ENCODE data around the gene HOXA11. TPM values are rescaled to one million over a fixed set of nuclear protein-coding genes. Genes with fewer than 3 reads are reported as not detected.

HOXA11 gene
- polyA plus RNA-seq, 1 experiment: 34.0 TPM

DNA sequence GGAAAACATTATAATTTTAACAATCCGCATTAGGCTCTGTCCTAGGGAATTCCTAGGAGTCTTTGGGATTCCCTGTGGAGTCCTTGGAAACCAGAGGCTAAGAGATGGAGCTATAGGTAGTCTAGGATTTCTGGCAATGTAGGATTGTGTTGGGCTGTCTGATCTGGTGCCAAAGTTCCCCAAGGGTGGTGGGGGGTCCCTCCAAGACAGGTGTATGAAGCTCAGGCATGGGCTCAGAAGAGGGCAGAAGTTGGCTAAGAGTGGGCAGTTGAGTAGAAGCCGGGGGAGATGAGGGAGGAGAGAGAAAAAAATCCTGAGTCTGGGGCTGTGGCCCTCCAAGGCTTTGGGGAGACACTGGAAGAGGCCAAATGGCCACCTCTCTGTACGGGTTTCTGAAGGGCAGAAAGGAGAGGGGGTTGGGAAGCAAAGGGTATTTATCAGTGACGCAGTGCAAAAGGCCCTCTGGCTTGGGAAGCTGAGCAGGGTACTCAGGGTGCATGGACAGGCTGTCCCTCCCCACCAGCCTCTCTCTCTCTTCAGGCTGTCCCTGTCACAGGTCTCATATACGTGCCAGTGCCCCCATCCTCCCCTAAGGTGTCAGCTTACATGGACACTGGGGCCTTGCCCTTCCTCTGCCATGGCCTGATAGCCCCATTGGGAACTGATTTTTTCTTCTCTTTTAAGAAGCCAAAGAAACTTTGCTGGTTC lies 38.4 kb downstream of the HOXA11 start:
- POLR2A ChIA-PET: no interaction called here
- peaks cover 1% of the 10 kb centered on the region; the same call in 1 of the 2 replicates for H3K36me3 ChIP-seq (ENCODE audit: control insufficient read depth, insufficient read depth, low read length)
- DNase-seq (ENCODE audit: low read depth): no peak
- CTCF ChIA-PET: interaction anchor here (0.8 to 3.2 kb wide), 4 partner anchors 14 to 751 kb away, joined by 3 to 10 read pairs (median 3); no protein-coding TSS in a partner anchor
- H3K27me3 ChIP-seq (ENCODE audit: control insufficient read depth, insufficient read depth, low read length): no peaks in the 10 kb centered on the region
- TF ChIP-seq, protein P1, sequence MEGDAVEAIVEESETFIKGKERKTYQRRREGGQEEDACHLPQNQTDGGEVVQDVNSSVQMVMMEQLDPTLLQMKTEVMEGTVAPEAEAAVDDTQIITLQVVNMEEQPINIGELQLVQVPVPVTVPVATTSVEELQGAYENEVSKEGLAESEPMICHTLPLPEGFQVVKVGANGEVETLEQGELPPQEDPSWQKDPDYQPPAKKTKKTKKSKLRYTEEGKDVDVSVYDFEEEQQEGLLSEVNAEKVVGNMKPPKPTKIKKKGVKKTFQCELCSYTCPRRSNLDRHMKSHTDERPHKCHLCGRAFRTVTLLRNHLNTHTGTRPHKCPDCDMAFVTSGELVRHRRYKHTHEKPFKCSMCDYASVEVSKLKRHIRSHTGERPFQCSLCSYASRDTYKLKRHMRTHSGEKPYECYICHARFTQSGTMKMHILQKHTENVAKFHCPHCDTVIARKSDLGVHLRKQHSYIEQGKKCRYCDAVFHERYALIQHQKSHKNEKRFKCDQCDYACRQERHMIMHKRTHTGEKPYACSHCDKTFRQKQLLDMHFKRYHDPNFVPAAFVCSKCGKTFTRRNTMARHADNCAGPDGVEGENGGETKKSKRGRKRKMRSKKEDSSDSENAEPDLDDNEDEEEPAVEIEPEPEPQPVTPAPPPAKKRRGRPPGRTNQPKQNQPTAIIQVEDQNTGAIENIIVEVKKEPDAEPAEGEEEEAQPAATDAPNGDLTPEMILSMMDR (IDR thresholded peaks at IDR 0.05; ENCODE audit: insufficient read depth, low read depth, low read length): no peak
- no peak overlapping the region for H3K4me3 ChIP-seq (ENCODE audit: low read depth, low read length)

DNA sequence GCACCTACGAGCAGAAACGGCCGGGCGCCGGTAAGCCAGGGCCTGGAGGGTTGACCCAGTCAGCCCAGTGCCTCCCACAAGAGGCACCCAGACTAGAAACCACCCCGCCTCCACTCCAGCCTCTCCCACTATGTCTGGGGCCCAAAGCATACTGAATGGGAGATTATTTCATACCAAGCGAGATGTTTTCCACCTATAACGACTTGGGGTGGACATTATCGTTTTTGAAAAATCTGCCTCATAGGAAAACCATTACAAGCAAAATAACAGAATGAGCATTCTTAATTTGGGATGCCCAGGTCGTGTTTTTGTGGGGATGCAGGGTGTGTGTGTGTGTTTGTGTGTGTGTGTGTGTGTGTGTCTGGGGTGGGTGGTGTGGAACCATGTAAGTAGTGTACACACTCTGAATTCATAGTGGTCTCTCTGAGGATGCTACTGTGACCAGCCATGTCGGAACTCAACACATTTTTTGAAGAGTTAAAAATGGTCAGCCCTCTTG lies 39.1 kb downstream of the HOXA11 start:
- no peak overlapping the region for H3K4me3 ChIP-seq (ENCODE audit: low read depth, low read length)
- peaks cover 1% of the 10 kb centered on the region; the same call in 1 of the 2 replicates for H3K36me3 ChIP-seq (ENCODE audit: control insufficient read depth, insufficient read depth, low read length)
- TF ChIP-seq, protein P1 (IDR thresholded peaks at IDR 0.05; ENCODE audit: insufficient read depth, low read depth, low read length): no peak
- DNase-seq (ENCODE audit: low read depth): no peak
- POLR2A ChIA-PET: no interaction called here
- H3K27me3 ChIP-seq (ENCODE audit: control insufficient read depth, insufficient read depth, low read length): no peaks in the 10 kb centered on the region
- CTCF ChIA-PET: interaction anchor here (0.8 to 3.4 kb wide), 6 partner anchors 15 to 750 kb away, joined by 3 to 43 read pairs (median 6); no protein-coding TSS in a partner anchor

DNA sequence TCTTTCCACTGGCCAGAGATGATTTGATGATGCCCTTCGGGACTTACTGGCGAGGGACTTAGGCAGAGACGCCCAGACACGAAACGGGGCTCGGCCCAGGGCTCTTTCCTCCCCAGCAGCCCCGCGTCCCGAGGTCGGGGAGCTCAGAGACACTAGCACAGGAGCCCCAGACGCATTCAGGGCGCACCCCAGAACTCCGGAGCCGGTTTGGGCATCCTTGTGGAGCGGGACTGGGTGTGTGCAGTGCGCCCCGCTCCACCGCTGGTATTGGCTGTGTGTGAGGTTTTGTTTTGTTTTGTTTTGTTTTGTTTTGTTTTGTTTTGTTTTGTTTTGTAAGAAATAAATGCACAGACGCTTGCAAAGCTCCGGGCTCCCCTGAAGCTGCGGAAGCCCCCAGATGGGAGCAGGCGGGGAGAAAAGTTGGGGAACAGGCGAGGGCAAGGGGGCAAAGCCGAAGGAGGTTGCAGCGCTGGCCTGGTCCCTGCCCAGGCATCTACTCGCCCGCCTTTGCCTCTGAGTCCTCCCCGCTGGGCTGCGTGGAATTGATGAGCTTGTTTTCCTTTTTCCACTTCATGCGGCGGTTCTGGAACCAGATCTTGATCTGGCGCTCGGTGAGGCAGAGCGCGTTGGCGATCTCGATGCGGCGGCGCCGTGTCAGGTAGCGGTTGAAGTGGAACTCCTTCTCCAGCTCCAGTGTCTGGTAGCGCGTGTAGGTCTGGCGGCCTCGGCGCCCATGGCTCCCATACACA lies 39.7 kb downstream of the HOXA11 start:
- POLR2A ChIA-PET: no interaction called here
- no peak overlapping the region for H3K4me3 ChIP-seq (ENCODE audit: low read depth, low read length)

DNA sequence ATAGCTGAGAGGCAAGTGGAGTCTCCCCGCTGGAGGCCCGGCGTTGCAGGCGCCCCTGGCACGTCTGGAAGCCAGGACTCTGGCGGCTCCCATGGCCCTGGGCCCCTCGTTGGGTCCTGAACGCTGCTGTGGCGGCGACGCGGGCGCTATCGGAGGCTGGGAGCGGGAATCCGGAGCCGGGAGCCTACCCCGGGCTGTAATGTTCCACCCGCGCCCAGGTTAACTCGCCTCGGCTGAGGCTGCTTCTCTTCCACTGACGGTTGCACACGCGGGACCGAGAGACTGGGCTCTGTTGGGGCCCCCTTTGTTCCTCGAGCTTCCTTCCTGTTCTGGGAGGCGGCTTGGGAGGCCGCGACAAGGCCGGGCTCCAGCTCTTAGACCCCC lies 40.3 kb downstream of the HOXA11 start:
- DNase-seq (ENCODE audit: low read depth): no peak
- Histone ChIP-seq H3K4me3 (ENCODE audit: low read depth, low read length) (no peak overlapping the region), H3K27me3 (ENCODE audit: control insufficient read depth, insufficient read depth, low read length) (no peaks in the 10 kb centered on the region), H3K36me3 (ENCODE audit: control insufficient read depth, insufficient read depth, low read length) (peaks cover 1% of the 10 kb centered on the region; the same call in 1 of the 2 replicates)
- ChIA-PET POLR2A (no interaction called here), CTCF (interaction anchor here (0.9 to 5.9 kb wide), 18 partner anchors 11 to 469 kb away, joined by 3 to 59 read pairs (median 4); partner anchors contain the start of genes HOXA4 and HOXA7)
- TF ChIP-seq, protein P1 (IDR thresholded peaks at IDR 0.05; ENCODE audit: insufficient read depth, low read depth, low read length): no peak

More for the DNA sequence above, 39.7 kb downstream of the HOXA11 start:
- H3K36me3 ChIP-seq (ENCODE audit: control insufficient read depth, insufficient read depth, low read length): peaks cover 1% of the 10 kb centered on the region; the same call in 1 of the 2 replicates
- CTCF ChIA-PET: interaction anchor here (0.5 to 5.9 kb wide), 10 partner anchors 11 to 1279 kb away, joined by 3 to 59 read pairs (median 4); partner anchors contain the start of gene HOXA7
- DNase-seq (ENCODE audit: low read depth): no peak
- TF ChIP-seq, protein P1 (IDR thresholded peaks at IDR 0.05; ENCODE audit: insufficient read depth, low read depth, low read length): no peak
- no peaks in the 10 kb centered on the region for H3K27me3 ChIP-seq (ENCODE audit: control insufficient read depth, insufficient read depth, low read length)
